Coronary artery (tissue), 2 donors: ENCODE data around the gene LAMB4.

Source experiments
- DNase-seq: peaks from one replicate; pipeline ENCODE4 v3.0.0-alpha.2; 2017; ENCODE audit warnings: low spot score
- H3K27ac ChIP-seq, 2 donors: fragments of 200-600 bp; sonication (generic); one replicate each; pipeline ENCODE4 v1.5.1; 2016 to 2019
- H3K4me3 ChIP-seq: fragments of 200-600 bp; sonication (generic); 2 replicates; pipeline ENCODE4 v1.5.1; 2016; ENCODE audit warnings: mild to moderate bottlenecking, moderate library complexity
- TF ChIP-seq, protein P1 (sequence below): fragments of 200-600 bp; sonication (generic); IDR thresholded peaks from one replicate; pipeline ENCODE4 v1.5.1; 2019; ENCODE audit warnings: antibody characterized with exemption

Gene LAMB4

DNA sequence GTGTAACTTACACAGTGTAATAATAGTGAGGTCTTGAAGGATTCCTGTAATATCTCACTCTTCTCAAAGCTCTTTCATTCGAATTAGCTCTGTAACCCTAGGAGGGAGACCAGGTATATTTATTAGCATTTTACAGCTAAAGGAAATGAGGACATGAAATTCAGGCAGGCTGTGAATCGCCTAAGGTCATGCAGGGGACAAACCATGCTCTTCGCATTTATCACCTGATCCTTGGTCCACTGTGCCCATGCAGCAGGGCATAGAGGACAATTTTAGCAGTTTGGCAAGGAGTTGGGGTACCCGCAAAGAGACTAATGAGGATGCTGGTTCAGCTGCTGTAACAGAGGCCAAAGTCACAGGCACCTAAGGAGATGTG is 112.4 kb downstream of the LAMB4 start:
- Histone ChIP-seq H3K27ac (no peak overlapping the region), H3K4me3 (no peak overlapping the region)
- no peak for DNase-seq
- TF ChIP-seq, protein P1, sequence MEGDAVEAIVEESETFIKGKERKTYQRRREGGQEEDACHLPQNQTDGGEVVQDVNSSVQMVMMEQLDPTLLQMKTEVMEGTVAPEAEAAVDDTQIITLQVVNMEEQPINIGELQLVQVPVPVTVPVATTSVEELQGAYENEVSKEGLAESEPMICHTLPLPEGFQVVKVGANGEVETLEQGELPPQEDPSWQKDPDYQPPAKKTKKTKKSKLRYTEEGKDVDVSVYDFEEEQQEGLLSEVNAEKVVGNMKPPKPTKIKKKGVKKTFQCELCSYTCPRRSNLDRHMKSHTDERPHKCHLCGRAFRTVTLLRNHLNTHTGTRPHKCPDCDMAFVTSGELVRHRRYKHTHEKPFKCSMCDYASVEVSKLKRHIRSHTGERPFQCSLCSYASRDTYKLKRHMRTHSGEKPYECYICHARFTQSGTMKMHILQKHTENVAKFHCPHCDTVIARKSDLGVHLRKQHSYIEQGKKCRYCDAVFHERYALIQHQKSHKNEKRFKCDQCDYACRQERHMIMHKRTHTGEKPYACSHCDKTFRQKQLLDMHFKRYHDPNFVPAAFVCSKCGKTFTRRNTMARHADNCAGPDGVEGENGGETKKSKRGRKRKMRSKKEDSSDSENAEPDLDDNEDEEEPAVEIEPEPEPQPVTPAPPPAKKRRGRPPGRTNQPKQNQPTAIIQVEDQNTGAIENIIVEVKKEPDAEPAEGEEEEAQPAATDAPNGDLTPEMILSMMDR, result no peak

DNA sequence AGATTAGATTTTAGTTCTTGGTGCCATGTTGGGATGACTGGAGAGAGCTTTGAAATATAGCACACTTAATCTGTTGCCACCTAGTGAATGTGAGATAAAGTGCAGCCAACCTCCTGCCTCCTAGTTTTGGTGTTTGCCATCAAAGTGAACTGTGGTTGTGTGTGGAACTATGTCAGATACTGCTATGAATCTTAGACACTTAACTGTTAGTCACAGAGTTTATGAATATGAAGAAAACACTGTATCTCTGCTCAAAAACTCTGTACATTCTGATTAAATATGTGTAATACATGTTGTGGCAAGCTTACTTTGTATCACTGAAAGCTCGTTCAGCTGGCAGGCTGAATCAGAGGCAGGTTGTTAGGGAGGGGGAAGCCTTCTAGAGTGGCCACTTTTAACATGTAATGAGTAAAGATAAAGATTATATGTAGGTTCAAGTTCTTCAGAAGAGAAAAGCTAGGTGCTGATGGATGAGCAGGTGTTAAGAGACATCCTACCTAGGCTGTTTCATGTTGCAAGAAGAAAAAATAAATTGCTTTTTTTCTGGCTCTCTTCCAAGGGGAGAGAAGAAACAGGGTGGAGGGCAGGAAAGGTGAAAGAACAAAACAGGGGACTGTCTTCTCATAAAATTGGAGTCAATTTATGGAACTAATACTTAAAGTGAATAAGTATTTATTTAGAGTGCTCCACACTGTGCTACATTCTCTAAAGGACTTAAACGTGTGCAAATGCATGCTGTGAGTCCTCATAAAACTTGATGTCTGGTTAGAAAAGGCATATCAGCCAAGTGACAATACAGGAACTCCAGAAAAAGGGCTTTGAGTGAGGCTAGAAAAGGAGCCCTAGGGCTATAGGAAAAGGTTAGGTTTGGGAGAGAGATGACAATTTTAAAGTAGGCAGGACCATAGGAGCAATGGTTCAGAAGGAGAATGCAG is 113.1 kb downstream of the LAMB4 start:
- TF ChIP-seq, protein P1, result no peak
- H3K4me3 ChIP-seq, result no peak overlapping the region
- DNase-seq, result no peak
- H3K27ac ChIP-seq, result no peak overlapping the region

DNA sequence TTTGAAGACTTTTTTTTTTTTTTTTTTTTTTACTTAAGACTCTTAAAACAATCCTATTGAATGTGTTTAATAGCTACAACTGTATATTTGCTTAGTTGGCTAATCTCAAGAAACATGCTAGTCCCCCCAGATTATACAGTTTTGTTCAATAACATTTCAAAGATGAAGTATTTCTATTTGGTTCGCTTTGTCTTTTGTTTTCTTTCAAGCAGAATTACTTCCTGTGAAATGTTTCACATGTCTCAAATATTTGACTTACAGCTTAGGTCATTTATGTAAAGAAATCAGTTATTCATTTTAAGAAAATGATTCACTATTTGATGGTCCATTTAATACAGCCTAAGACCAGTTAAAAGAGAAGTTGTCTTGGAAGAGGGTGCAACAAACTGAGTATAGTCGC is 114.4 kb downstream of the LAMB4 start:
- TF ChIP-seq, protein P1, result no peak
- no peak overlapping the region for H3K4me3 ChIP-seq
- H3K27ac ChIP-seq, result no peak overlapping the region
- no peak for DNase-seq

DNA sequence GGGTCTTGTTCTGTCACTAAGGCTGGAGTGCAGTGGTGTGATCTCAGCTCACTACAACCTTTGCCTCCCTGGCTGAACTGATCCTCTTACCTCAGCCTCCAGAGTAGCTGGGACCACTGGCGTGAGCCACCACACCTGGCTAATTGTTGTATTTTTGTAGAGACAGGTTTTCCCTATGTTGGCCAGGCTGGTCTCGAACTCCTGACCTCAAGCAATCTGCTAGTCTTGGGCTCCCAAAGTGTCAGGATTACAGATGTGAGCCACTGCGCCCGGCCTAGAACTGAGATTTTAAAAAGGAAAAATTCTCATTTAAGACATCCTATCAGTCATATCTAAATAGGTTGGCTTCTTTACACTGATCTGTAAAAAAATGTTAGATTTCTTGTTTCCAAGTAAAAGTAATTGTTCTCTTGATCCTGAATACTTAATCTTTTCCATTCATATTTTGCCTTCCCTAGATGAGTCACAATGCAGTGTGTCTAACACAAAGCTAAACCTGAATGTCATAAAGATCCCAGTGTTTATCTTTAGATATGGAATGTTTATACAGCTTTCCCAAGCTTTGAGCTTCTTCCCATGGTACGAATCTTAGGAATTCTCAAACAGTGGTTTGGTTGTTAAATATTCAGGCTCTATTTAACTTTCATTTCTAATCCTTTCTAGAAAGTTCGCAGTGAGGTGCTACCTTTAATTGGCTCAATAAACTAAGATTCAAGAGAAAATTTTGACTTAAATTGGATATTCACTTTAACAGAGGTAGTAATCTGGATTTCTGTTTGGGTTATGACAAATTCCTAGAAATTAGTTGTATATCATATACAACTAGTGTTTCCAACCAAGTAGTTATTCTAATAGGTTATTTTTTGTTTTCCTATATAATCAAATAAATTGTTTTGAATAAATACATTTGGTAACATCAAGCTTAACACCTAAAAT is 115.1 kb downstream of the LAMB4 start:
- TF ChIP-seq, protein P1, result no peak
- no peak overlapping the region for H3K27ac ChIP-seq
- DNase-seq, result no peak
- no peak overlapping the region for H3K4me3 ChIP-seq

DNA sequence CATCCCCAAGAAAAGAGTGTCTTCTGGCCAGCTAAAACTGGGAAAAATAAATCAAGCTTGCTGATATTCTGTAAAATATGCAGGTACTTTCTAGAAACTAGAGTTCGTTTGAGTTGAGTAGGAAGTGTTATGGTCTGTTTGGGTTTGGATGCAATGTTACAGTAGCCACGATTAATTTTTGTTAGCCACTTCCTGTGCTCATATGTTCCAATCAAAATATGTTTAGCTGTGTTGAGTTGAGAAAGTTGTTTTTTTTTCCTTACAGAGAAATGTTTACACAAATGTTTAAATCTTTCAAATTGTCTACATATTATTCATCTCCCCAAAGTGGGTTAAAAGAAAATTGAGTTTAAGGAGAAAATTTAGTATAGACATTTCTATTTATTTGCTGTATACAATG is 115.9 kb downstream of the LAMB4 start:
- no peak for DNase-seq
- TF ChIP-seq, protein P1, result no peak
- no peak overlapping the region for H3K27ac ChIP-seq
- H3K4me3 ChIP-seq, result no peak overlapping the region

DNA sequence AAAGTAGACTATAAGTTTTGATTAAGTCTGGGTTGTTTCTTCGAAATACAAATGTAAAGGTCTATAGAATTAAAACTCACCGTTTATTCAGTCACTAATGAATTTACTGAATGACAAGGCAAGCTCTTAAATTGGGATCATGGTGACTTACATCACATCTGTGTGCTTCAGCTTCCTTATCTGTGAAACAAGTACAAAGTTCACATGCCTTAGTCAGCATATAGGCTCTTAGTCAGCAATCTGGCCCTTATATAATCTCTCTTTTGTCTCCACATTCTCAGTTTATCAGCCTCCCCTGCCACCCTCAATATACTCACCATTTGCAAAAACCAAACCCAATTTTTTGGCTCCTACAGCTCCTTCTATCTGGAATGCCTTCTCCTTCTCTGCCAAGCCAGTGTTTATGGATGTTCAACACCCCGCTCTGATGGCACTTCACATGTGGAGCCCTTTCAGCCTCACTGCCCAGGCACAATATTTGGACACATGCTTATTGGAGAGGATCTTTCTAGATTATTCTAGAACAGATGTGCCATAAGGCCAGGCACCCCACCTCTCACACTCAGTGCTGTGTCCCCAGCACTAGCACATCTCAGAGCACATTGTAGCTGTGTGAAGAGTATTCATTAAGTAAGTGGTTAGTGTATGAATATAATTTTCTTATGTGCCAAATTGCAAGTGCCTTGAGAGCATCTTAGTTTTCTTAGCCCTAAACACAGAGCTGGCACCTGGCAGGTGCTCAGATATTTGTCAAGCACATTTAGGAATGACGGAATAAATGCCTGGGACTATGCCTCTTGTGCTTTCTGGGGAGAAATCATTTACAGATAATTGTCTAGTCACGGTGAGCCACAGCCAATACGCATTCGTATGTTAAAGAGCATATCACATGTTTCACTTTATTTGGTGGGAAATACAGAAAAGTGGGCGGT is 117.4 kb downstream of the LAMB4 start:
- DNase-seq, result no peak
- Histone ChIP-seq H3K27ac (no peak overlapping the region), H3K4me3 (no peak overlapping the region)
- TF ChIP-seq, protein P1, result no peak
